IPS-18a (cell line): ENCODE results near the gene YAP1.

Experiments
- H3K27ac ChIP-seq: one replicate; pipeline ENCODE4 v1.5.1; 2013; ENCODE audit warnings: low read length
- H3K27me3 ChIP-seq: one replicate; pipeline ENCODE4 v1.6.1; 2013; ENCODE audit warnings: mild to moderate bottlenecking, low read length; ENCODE audit not compliant: control insufficient read depth, insufficient read depth
- H3K36me3 ChIP-seq: one replicate; pipeline ENCODE4 v1.6.1; 2013; ENCODE audit warnings: low read depth, low read length; ENCODE audit not compliant: control insufficient read depth
- H3K4me1 ChIP-seq: one replicate; pipeline ENCODE4 v1.6.1; 2013; ENCODE audit warnings: low read depth, low read length; ENCODE audit not compliant: control insufficient read depth
- H3K4me3 ChIP-seq: one replicate; pipeline ENCODE4 v1.5.1; 2013; ENCODE audit warnings: low read length
- H3K9ac ChIP-seq: one replicate; pipeline ENCODE4 v1.6.1; 2013; ENCODE audit warnings: mild to moderate bottlenecking, low read length, moderate library complexity
- H3K9me3 ChIP-seq: one replicate; pipeline ENCODE4 v1.6.1; 2013; ENCODE audit warnings: low read depth, low read length; ENCODE audit not compliant: control insufficient read depth

The YAP1 gene

GRCh38 chr11:102119997-102120396 lies 9.8 kb downstream of the YAP1 start:
- H3K4me1 ChIP-seq = peaks cover 57% of the 10 kb centered on the region
- peaks cover 3% of the 10 kb centered on the region for H3K36me3 ChIP-seq
- H3K27ac ChIP-seq = no peak overlapping the region
- peak overlapping the region; percentile 3 for H3K4me3 ChIP-seq
- H3K9ac ChIP-seq = no peak overlapping the region
- no peaks in the 10 kb centered on the region for H3K27me3 ChIP-seq
- H3K9me3 ChIP-seq = no peaks in the 10 kb centered on the region

GRCh38 chr11:102120437-102120973 lies 10.3 kb downstream of the YAP1 start:
- H3K9me3 ChIP-seq = no peaks in the 10 kb centered on the region
- H3K36me3 ChIP-seq = no peaks in the 10 kb centered on the region
- H3K27ac ChIP-seq = no peak overlapping the region
- no peak overlapping the region for H3K9ac ChIP-seq
- no peaks in the 10 kb centered on the region for H3K27me3 ChIP-seq
- H3K4me3 ChIP-seq = peak overlapping the region; percentile 3
- peaks cover 53% of the 10 kb centered on the region for H3K4me1 ChIP-seq

GRCh38 chr11:102121329-102121728 lies 11.1 kb downstream of the YAP1 start:
- Histone ChIP-seq H3K9me3 (peaks cover 2% of the 10 kb centered on the region), H3K4me1 (peaks cover 46% of the 10 kb centered on the region), H3K27me3 (no peaks in the 10 kb centered on the region), H3K36me3 (peaks cover 4% of the 10 kb centered on the region), H3K9ac (no peak overlapping the region), H3K4me3 (no peak overlapping the region), H3K27ac (no peak overlapping the region)

- Histone ChIP-seq H3K27me3 (no peaks in the 10 kb centered on the region), H3K27ac (no peak overlapping the region), H3K36me3 (no peaks in the 10 kb centered on the region), H3K9ac (no peak overlapping the region), H3K4me3 (no peak overlapping the region), H3K4me1 (peaks cover 12% of the 10 kb centered on the region), H3K9me3 (no peaks in the 10 kb centered on the region)
Measured at GRCh38 chr11:102134597-102134996, 24.4 kb downstream of the YAP1 start.

- Histone ChIP-seq H3K4me3 (no peak overlapping the region), H3K27me3 (no peaks in the 10 kb centered on the region), H3K27ac (no peak overlapping the region), H3K36me3 (no peaks in the 10 kb centered on the region), H3K9ac (no peak overlapping the region), H3K9me3 (no peaks in the 10 kb centered on the region), H3K4me1 (peaks cover 13% of the 10 kb centered on the region)
Measured at GRCh38 chr11:102135256-102135655, 25.0 kb downstream of the YAP1 start.

GRCh38 chr11:102138223-102138622 lies 28.0 kb downstream of the YAP1 start:
- H3K36me3 ChIP-seq = no peaks in the 10 kb centered on the region
- no peaks in the 10 kb centered on the region for H3K27me3 ChIP-seq
- no peak overlapping the region for H3K27ac ChIP-seq
- H3K4me3 ChIP-seq = no peak overlapping the region
- peaks cover 13% of the 10 kb centered on the region for H3K4me1 ChIP-seq
- H3K9ac ChIP-seq = no peak overlapping the region
- no peaks in the 10 kb centered on the region for H3K9me3 ChIP-seq

DNA sequence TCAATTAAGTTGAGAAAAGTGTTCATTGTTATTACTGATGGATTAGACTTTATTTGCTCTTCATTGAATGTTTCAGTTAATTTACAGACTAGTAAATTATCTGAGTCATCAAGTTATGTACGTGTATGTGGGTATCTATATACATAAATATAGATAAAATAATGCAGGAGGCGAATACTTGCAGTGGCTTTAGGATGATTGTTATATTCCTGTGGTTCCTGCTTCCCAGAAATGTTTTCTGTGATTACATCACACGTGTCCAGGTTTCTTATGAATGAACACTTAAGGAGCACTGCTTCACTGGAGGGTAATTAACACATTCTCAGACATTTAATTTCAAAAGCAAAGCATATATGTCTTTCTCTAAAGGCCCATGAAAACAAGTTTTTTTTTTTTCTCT lies 28.4 kb downstream of the YAP1 start:
- H3K9me3 ChIP-seq = no peaks in the 10 kb centered on the region
- H3K27me3 ChIP-seq = no peaks in the 10 kb centered on the region
- H3K9ac ChIP-seq = no peak overlapping the region
- no peak overlapping the region for H3K27ac ChIP-seq
- H3K4me1 ChIP-seq = peaks cover 13% of the 10 kb centered on the region
- H3K36me3 ChIP-seq = no peaks in the 10 kb centered on the region
- H3K4me3 ChIP-seq = no peak overlapping the region

DNA sequence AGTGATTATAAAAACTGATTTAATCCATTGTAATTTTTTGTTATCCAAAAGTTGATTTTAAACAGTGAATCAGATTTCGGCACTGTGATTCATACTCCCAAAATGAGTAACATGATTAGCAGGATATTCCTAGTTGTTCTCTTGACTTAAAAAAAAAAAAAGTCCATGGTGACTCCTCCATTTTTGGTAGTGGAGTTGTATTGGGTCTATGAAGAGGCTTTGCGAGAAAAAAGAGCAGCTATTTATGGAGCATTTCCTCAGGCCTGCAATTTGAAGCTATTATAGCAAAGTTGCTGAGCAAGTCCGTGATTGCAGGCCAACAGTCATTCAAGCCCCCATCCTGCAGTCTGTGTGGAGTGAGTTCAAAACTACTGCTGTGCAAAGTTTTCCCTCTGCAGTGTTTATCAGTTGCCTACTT lies 28.8 kb downstream of the YAP1 start:
- Histone ChIP-seq H3K27me3 (no peaks in the 10 kb centered on the region), H3K27ac (peak overlapping the region; percentile 22), H3K9me3 (no peaks in the 10 kb centered on the region), H3K36me3 (no peaks in the 10 kb centered on the region), H3K9ac (no peak overlapping the region), H3K4me1 (peaks cover 13% of the 10 kb centered on the region), H3K4me3 (no peak overlapping the region)

- no peaks in the 10 kb centered on the region for H3K9me3 ChIP-seq
- no peak overlapping the region for H3K9ac ChIP-seq
- no peaks in the 10 kb centered on the region for H3K36me3 ChIP-seq
- H3K4me3 ChIP-seq = no peak overlapping the region
- H3K4me1 ChIP-seq = peaks cover 13% of the 10 kb centered on the region
- no peaks in the 10 kb centered on the region for H3K27me3 ChIP-seq
- H3K27ac ChIP-seq = no peak overlapping the region
Measured at GRCh38 chr11:102142333-102142732, 32.1 kb downstream of the YAP1 start.

DNA sequence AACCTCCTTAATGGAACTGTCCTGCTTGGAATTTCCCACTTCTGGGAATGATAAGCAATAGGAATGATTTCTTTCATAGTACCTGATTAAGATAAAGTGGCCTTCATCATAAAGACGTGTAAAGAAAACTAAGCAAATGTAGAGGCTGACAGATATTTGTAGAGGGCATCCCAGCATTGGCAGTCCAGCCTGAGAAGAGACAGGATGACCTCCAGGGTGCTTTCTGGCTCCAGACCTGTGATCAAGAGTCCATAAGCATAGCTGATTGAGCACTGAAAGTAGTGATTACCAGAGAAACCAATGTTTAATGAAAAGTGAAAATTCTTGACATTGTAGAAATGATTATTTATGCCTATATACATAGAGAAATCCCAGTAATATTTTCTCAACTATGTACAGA lies 33.6 kb downstream of the YAP1 start:
- Histone ChIP-seq H3K4me1 (peaks cover 9% of the 10 kb centered on the region), H3K36me3 (no peaks in the 10 kb centered on the region), H3K9me3 (no peaks in the 10 kb centered on the region), H3K9ac (no peak overlapping the region), H3K27me3 (no peaks in the 10 kb centered on the region), H3K4me3 (no peak overlapping the region), H3K27ac (no peak overlapping the region)

DNA sequence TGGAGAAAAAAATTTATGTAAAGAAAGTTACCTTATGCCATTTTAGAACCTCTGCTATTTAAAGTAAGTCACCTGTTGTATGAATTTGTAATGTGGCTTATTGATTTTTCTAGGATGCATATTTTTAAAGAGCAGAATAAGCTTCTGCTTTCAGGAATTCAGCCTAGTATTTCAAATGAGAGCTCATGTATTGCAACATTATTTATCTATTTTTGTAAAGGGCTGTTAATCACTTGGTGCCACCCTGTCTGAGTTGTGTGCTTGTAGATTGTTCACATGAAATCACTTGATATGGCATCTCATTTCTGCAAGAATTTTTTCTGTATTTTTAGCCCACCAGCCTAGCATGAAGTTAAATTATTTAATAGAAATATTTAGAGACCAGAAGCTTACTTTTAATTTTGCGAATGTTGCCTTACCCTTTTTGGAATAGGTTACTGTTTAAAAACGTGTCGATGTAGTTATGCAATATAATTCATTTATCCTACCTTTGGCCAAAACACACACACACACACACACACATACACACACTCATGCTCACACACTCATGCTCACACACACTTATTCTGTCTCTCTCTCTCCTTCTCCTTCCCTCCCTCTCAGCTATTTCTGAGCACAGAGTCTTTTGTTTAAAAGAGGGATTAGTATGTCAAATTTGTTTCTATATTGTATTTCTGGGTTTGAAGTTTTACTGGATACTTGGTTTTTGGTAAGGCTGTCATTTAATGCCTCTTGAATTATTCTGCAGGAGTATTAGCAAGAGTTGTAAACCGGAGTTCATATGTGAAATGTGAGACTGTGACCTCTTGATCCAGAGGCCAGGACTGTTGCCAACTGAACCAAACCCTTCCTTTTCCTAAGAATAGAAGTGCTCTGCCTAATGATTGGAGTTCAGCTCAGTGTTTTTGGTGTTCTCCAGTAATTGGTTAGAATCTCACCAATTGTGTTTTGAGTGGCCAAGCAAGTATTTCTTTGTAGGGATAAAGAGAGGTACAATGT lies 34.4 kb downstream of the YAP1 start:
- Histone ChIP-seq H3K27me3 (no peaks in the 10 kb centered on the region), H3K4me1 (peaks cover under 1% of the 10 kb centered on the region), H3K9ac (no peak overlapping the region), H3K27ac (no peak overlapping the region), H3K9me3 (no peaks in the 10 kb centered on the region), H3K4me3 (no peak overlapping the region), H3K36me3 (no peaks in the 10 kb centered on the region)

GRCh38 chr11:102147015-102147414 lies 36.8 kb downstream of the YAP1 start:
- no peak overlapping the region for H3K27ac ChIP-seq
- no peak overlapping the region for H3K4me3 ChIP-seq
- no peaks in the 10 kb centered on the region for H3K4me1 ChIP-seq

More at GRCh38 chr11:102147015-102147414, 36.8 kb downstream of the YAP1 start:
- Histone ChIP-seq H3K27me3 (no peaks in the 10 kb centered on the region), H3K9ac (no peak overlapping the region), H3K36me3 (no peaks in the 10 kb centered on the region), H3K9me3 (no peaks in the 10 kb centered on the region)
